Keratinocyte (primary cell): ENCODE data around the gene AIDA.

ENCODE experiments used
- CTCF ChIP-seq, 3 experiments: IDR thresholded peaks in 1 of 3; conservative IDR thresholded peaks in 1 of 3; optimal IDR thresholded peaks in 1 of 3; 2 replicates in 2 of 3; 3 replicates in 1 of 3; pipeline versions ENCODE3 to v1.5.1; 2011; ENCODE audit warnings: low read length in 3 of 3, mild to moderate bottlenecking in 3 of 3, moderate library complexity in 2 of 3, control low read depth in 1 of 3, inconsistent platforms in 1 of 3; ENCODE audit not compliant: insufficient read depth in 2 of 3; ENCODE audit errors: extremely low read depth in 1 of 3
- EZH2 ChIP-seq: IDR thresholded peaks from one replicate; pipeline ENCODE4 v1.6.1; 2012; ENCODE audit warnings: inconsistent platforms, mild to moderate bottlenecking, low read length, moderate library complexity

- TF ChIP-seq CTCF (optimal IDR thresholded peaks at IDR 0.05 in 1 of 3, IDR thresholded peaks at IDR 0.05 in 1 of 3, conservative IDR thresholded peaks at IDR 0.05 in 1 of 3; ENCODE audit: extremely low read depth in 1 of 3, insufficient read depth in 2 of 3, low read length in 3 of 3) (no peak), EZH2 (no peak)
Measured at GRCh38 chr1:222696741-222697140, 15.6 kb downstream of the AIDA start.
